ENCODE measurements around the gene TIGAR.

DNA sequence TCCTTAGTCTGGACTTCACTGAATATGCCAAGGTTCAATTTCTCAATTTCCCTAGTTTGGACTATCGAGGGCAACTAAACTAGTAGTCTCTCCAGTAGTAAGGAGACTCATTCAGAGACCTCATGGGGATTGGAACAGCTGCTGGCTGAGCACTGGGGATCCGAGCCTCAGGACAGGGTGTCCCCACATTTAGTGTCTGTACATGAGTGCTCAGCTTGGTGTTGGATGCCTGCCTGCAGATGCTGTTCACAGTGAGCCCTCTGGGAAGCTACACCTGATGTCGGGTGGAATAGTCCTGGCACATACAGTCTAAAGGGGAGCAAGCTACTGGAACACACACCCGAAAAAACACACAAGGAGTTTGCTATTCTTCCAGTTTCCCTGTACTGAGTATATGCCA lies 59.3 kb downstream of the TIGAR start:
- TF ChIP-seq ZFP3 (CRISPR knock-in tag; IDR thresholded peaks at IDR 0.05): no peak
- TF ChIP-seq ARNTL (CRISPR knock-in tag; IDR thresholded peaks at IDR 0.05; ENCODE audit: borderline replicate concordance, low read depth): no peak
- TF ChIP-seq SNAI2 (CRISPR knock-in tag; IDR thresholded peaks at IDR 0.05): no peak
- no peak for TF ChIP-seq ZNF565 (CRISPR knock-in tag; conservative IDR thresholded peaks at IDR 0.05; ENCODE audit: low read depth)
- no peak for TF ChIP-seq ZNF70 (CRISPR knock-in tag; IDR thresholded peaks at IDR 0.05)
- no peak for TF ChIP-seq RARB (CRISPR knock-in tag; IDR thresholded peaks at IDR 0.05)
- no peak for TF ChIP-seq ZFP30 (CRISPR knock-in tag; IDR thresholded peaks at IDR 0.05)
- no peak for TF ChIP-seq ZC3H10 (CRISPR knock-in tag; IDR thresholded peaks at IDR 0.05)
- TF ChIP-seq, protein P1, sequence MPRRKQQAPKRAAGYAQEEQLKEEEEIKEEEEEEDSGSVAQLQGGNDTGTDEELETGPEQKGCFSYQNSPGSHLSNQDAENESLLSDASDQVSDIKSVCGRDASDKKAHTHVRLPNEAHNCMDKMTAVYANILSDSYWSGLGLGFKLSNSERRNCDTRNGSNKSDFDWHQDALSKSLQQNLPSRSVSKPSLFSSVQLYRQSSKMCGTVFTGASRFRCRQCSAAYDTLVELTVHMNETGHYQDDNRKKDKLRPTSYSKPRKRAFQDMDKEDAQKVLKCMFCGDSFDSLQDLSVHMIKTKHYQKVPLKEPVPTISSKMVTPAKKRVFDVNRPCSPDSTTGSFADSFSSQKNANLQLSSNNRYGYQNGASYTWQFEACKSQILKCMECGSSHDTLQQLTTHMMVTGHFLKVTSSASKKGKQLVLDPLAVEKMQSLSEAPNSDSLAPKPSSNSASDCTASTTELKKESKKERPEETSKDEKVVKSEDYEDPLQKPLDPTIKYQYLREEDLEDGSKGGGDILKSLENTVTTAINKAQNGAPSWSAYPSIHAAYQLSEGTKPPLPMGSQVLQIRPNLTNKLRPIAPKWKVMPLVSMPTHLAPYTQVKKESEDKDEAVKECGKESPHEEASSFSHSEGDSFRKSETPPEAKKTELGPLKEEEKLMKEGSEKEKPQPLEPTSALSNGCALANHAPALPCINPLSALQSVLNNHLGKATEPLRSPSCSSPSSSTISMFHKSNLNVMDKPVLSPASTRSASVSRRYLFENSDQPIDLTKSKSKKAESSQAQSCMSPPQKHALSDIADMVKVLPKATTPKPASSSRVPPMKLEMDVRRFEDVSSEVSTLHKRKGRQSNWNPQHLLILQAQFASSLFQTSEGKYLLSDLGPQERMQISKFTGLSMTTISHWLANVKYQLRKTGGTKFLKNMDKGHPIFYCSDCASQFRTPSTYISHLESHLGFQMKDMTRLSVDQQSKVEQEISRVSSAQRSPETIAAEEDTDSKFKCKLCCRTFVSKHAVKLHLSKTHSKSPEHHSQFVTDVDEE (CRISPR knock-in tag; IDR thresholded peaks at IDR 0.05): no peak
- TF ChIP-seq, protein P2, sequence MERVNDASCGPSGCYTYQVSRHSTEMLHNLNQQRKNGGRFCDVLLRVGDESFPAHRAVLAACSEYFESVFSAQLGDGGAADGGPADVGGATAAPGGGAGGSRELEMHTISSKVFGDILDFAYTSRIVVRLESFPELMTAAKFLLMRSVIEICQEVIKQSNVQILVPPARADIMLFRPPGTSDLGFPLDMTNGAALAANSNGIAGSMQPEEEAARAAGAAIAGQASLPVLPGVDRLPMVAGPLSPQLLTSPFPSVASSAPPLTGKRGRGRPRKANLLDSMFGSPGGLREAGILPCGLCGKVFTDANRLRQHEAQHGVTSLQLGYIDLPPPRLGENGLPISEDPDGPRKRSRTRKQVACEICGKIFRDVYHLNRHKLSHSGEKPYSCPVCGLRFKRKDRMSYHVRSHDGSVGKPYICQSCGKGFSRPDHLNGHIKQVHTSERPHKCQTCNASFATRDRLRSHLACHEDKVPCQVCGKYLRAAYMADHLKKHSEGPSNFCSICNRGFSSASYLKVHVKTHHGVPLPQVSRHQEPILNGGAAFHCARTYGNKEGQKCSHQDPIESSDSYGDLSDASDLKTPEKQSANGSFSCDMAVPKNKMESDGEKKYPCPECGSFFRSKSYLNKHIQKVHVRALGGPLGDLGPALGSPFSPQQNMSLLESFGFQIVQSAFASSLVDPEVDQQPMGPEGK (CRISPR knock-in tag; IDR thresholded peaks at IDR 0.05; ENCODE audit: borderline replicate concordance): no peak
- no peak for TF ChIP-seq BACH2 (CRISPR knock-in tag; IDR thresholded peaks at IDR 0.05; ENCODE audit: borderline replicate concordance)
- TF ChIP-seq, protein P3, sequence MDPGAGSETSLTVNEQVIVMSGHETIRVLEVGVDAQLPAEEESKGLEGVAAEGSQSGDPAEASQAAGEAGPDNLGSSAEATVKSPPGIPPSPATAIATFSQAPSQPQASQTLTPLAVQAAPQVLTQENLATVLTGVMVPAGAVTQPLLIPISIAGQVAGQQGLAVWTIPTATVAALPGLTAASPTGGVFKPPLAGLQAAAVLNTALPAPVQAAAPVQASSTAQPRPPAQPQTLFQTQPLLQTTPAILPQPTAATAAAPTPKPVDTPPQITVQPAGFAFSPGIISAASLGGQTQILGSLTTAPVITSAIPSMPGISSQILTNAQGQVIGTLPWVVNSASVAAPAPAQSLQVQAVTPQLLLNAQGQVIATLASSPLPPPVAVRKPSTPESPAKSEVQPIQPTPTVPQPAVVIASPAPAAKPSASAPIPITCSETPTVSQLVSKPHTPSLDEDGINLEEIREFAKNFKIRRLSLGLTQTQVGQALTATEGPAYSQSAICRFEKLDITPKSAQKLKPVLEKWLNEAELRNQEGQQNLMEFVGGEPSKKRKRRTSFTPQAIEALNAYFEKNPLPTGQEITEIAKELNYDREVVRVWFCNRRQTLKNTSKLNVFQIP (CRISPR knock-in tag; IDR thresholded peaks at IDR 0.05; ENCODE audit: borderline replicate concordance, low read depth): no peak
- TF ChIP-seq TOX (CRISPR knock-in tag; IDR thresholded peaks at IDR 0.05; ENCODE audit: borderline replicate concordance): no peak
